Measurements from ENCODE around the gene DUSP22.

DNA sequence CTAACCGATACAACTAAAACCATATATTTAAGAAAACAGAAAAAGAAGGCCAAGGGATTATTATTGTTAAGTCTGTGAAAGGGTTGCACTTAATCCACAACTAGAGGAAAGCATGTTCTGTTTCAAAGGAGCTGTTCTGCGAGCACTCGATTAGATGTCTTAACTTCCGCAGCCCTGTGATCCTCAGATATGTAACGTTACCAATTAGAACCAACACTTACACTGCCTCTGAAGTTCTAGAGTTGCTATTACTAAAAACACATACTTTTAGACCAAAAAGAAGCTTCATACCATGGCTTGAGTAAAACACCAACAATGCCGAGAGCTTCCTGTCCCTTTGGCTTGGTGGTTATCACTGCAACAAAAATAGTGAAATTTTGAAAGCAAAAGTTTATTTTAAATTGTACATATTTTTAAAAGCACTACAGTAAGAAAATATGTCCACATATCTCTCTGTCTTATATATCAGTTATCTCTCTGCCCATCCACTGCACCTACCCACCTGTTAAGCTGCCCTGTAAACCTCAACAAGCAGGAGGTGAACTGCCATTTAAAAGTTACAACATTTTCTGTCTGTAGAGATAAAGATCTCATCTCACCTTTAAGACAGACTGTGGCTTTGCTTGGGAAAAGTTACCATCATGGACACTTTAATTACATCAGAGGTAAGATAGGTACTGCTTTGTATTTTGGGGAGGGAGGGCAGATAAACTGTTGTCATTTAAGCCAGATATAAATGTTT, 7.1 kb upstream of the DUSP22 start:
- TF ChIP-seq POLR2A (IDR thresholded peaks at IDR 0.05; ENCODE audit: low read length) (no peak), GATA1 (IDR thresholded peaks at IDR 0.05; ENCODE audit: low read depth, low read length) (no peak)
